ENCODE data around the gene ICOS.

DNA sequence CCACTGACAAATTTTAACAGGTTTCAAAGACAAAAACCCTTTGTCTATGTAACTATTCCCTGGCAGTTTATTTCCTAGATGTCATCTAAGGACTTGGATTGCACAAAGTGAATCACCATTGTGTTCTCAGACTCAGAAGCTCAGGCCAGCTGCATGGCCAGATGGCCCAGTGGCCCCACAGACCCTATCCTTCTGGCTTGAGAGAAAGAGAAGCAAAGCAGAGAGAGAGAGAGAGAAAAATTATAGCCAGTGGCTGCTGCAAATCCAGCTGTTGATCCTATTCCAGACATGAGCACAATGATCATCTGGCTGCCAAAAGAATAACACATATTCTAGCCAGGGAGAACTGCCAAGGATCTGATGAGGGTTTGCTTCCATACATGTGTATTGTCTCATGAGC lies 43.2 kb upstream of the ICOS start:
- TF ChIP-seq, protein P1, sequence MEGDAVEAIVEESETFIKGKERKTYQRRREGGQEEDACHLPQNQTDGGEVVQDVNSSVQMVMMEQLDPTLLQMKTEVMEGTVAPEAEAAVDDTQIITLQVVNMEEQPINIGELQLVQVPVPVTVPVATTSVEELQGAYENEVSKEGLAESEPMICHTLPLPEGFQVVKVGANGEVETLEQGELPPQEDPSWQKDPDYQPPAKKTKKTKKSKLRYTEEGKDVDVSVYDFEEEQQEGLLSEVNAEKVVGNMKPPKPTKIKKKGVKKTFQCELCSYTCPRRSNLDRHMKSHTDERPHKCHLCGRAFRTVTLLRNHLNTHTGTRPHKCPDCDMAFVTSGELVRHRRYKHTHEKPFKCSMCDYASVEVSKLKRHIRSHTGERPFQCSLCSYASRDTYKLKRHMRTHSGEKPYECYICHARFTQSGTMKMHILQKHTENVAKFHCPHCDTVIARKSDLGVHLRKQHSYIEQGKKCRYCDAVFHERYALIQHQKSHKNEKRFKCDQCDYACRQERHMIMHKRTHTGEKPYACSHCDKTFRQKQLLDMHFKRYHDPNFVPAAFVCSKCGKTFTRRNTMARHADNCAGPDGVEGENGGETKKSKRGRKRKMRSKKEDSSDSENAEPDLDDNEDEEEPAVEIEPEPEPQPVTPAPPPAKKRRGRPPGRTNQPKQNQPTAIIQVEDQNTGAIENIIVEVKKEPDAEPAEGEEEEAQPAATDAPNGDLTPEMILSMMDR (IDR thresholded peaks at IDR 0.05), result no peak
- no peak for TF ChIP-seq POLR2A (IDR thresholded peaks at IDR 0.05)
